ENCODE data around the gene PRTN3. TPM values are rescaled to one million over a fixed set of nuclear protein-coding genes. Genes with fewer than 3 reads are reported as not detected.

Gene PRTN3
- total and polyA plus RNA-seq, 7 experiments from 2014 or later = 2.7 TPM; not detected in 6

DNA sequence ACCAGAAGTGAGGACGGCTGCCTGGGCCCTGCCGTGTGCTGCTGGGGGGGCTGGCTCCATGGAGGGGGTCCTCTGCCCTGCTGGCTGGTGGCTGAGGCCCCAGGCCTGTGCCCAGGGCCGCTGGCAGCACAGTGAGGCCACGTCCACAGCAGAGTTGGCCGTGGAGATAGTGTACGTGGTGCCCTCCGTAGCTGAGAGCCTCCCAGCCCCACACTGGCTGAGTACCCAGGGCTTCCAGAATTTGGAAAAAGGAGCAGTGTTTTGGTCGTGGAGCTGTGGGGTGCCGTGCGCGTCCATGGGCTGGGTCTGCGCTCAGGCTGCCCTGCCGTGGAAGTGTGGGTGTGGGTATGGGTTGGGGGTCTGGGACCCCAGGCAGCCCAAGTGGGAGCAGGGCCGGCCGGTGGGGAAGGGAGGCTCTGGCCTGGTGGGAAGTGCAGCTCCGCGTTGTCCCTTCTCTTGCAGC lies 37.7 kb upstream of the PRTN3 start:
- H3K4me3 Mint-ChIP-seq = peak overlapping the region in 1 of 10 donors; percentile 47
- H3K9me3 Mint-ChIP-seq = peaks cover 0 to 3% (median 0%) of the 10 kb centered on the region in 11 donors
- no peaks in the 10 kb centered on the region for H3K27me3 ChIP-seq (ENCODE audit: control insufficient read depth in 2 of 2, insufficient read depth in 2 of 2, low read length in 2 of 2)
- H3K36me3 ChIP-seq (ENCODE audit: control insufficient read depth in 2 of 3, insufficient read depth in 3 of 3, low read length in 3 of 3) = peaks cover 15 to 71% (median 29%) of the 10 kb centered on the region in 3 experiments
- CTCF ChIA-PET = no interaction called here
- no peak overlapping the region for H3K27ac ChIP-seq (ENCODE audit: low read depth, low read length)
- peaks cover 0 to 33% (median 10%) of the 10 kb centered on the region in 5 donors for H3K36me3 Mint-ChIP-seq
- H3K27me3 Mint-ChIP-seq = no peaks in the 10 kb centered on the region
- intact Hi-C loops (cut with micrococcal nuclease) = no loop called here
- peaks cover 38 to 58% (median 48%) of the 10 kb centered on the region in 7 donors for H3K4me1 Mint-ChIP-seq
- H3K27ac Mint-ChIP-seq = peak overlapping the region in 2 of 9 donors; percentile 77 to 82
- ATAC-seq = no peak
- peaks cover 38 to 41% of the 10 kb centered on the region in 2 donors for H3K4me1 ChIP-seq (ENCODE audit: control insufficient read depth in 2 of 2, insufficient read depth in 2 of 2, low read length in 2 of 2)
- no peak for DNase-seq
- no peaks in the 10 kb centered on the region for H3K9me3 ChIP-seq (ENCODE audit: control insufficient read depth in 2 of 3, low read length in 3 of 3)
- no peak overlapping the region for H3K4me3 ChIP-seq (ENCODE audit: low read length)
- POLR2A ChIA-PET = no interaction called here

DNA sequence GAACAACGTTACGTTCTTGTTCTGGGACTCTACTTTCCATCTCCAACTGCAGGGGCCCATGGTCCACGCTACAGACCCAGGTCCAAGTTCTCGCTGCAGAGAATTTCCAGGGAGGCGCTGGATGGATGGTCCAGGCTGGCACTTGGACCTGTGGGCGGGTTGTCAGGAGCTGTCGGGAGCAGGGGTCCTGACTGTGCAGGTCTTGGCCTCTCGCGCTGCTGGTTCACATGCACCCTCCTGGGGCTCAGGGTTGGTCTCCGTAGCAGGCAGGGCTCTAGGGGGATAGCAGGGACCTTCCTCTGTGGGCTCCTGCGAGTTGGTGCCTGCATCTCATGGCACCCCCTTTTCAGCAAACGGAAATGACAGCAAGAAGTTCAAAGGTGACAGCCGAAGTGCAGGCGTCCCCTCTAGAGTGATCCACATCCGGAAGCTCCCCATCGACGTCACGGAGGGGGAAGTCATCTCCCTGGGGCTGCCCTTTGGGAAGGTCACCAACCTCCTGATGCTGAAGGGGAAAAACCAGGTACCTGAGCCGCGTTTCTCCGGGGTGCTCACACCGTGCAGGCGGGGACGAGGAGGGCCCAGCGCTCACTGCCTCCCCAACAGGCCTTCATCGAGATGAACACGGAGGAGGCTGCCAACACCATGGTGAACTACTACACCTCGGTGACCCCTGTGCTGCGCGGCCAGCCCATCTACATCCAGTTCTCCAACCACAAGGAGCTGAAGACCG lies 36.9 kb upstream of the PRTN3 start:
- Mint-ChIP-seq H3K27ac (peak overlapping the region in 2 of 9 donors; percentile 51 to 82), H3K4me3 (peak overlapping the region in 2 of 10 donors; percentile 7 to 47), H3K9me3 (peaks cover 0 to 1% (median 0%) of the 10 kb centered on the region in 11 donors), H3K36me3 (peaks cover 0 to 30% (median 10%) of the 10 kb centered on the region in 5 donors), H3K27me3 (no peaks in the 10 kb centered on the region), H3K4me1 (peaks cover 36 to 57% (median 48%) of the 10 kb centered on the region in 7 donors)
- peaks cover 36 to 41% of the 10 kb centered on the region in 2 donors for H3K4me1 ChIP-seq (ENCODE audit: control insufficient read depth in 2 of 2, insufficient read depth in 2 of 2, low read length in 2 of 2)
- DNase-seq (no peak), ATAC-seq (no peak)
- H3K9me3 ChIP-seq (ENCODE audit: control insufficient read depth in 2 of 3, low read length in 3 of 3) = no peaks in the 10 kb centered on the region
- H3K27ac ChIP-seq (ENCODE audit: low read depth, low read length) = no peak overlapping the region
- intact Hi-C loops (cut with micrococcal nuclease) = no loop called here
- H3K4me3 ChIP-seq (ENCODE audit: low read length) = no peak overlapping the region
- POLR2A ChIA-PET = no interaction called here
- H3K27me3 ChIP-seq (ENCODE audit: control insufficient read depth in 2 of 2, insufficient read depth in 2 of 2, low read length in 2 of 2) = no peaks in the 10 kb centered on the region
- CTCF ChIA-PET = no interaction called here
- peaks cover 15 to 75% (median 29%) of the 10 kb centered on the region in 3 experiments for H3K36me3 ChIP-seq (ENCODE audit: control insufficient read depth in 2 of 3, insufficient read depth in 3 of 3, low read length in 3 of 3)

DNA sequence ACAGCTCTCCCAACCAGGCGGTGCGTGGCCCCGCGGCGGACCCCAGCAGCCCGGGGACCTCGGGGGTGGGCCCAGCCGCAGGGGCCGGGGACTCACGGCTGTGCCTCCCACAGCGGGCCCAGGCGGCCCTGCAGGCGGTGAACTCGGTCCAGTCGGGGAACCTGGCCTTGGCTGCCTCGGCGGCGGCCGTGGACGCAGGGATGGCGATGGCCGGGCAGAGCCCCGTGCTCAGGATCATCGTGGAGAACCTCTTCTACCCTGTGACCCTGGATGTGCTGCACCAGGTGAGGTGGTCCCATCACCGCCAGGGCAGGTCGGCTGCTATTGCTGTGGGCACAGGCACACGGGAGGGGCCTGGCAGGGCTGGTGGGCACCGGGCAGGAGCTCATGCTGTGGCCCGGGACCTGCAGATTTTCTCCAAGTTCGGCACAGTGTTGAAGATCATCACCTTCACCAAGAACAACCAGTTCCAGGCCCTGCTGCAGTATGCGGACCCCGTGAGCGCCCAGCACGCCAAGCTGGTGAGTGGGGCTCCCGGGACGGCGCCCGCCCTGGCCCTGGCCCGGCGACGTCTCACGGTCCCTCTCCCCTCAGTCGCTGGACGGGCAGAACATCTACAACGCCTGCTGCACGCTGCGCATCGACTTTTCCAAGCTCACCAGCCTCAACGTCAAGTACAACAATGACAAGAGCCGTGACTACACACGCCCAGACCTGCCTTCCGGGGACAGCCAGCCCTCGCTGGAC lies 36.2 kb upstream of the PRTN3 start:
- Mint-ChIP-seq H3K27me3 (no peaks in the 10 kb centered on the region), H3K9me3 (peaks cover 0 to 1% (median 0%) of the 10 kb centered on the region in 11 donors), H3K27ac (peak overlapping the region in 1 of 9 donors; percentile 70), H3K4me3 (peak overlapping the region in 1 of 10 donors; percentile 12), H3K4me1 (peaks cover 29 to 50% (median 41%) of the 10 kb centered on the region in 7 donors), H3K36me3 (peaks cover 0 to 24% (median 10%) of the 10 kb centered on the region in 5 donors)
- intact Hi-C loops (cut with micrococcal nuclease) = no loop called here
- no peak for ATAC-seq
- Histone ChIP-seq H3K9me3 (ENCODE audit: control insufficient read depth in 2 of 3, low read length in 3 of 3) (no peaks in the 10 kb centered on the region), H3K27ac (ENCODE audit: low read depth, low read length) (no peak overlapping the region), H3K4me3 (ENCODE audit: low read length) (no peak overlapping the region), H3K27me3 (ENCODE audit: control insufficient read depth in 2 of 2, insufficient read depth in 2 of 2, low read length in 2 of 2) (no peaks in the 10 kb centered on the region), H3K4me1 (ENCODE audit: control insufficient read depth in 2 of 2, insufficient read depth in 2 of 2, low read length in 2 of 2) (peaks cover 28 to 36% of the 10 kb centered on the region in 2 donors), H3K36me3 (ENCODE audit: control insufficient read depth in 2 of 3, insufficient read depth in 3 of 3, low read length in 3 of 3) (peaks cover 16 to 81% (median 29%) of the 10 kb centered on the region in 3 experiments)
- ChIA-PET POLR2A (no interaction called here), CTCF (no interaction called here)
- no peak for DNase-seq

DNA sequence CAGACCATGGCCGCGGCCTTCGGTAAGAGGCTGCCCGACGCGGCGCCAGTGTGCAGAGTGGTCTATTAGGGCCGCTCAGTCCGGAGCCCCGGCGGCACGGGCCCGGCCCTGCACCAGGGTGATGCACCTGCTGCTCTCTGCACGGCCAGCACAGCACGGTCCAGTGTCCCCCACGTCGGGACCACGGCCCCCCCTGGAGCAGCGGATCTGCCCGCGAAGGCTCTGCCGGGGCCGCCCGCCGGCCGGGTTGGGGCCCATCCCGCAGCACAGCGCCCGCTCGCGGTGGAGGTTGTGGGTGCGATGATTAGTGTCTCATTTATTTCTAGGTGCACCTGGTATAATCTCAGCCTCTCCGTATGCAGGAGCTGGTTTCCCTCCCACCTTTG lies 35.6 kb upstream of the PRTN3 start:
- peaks cover 22 to 87% (median 29%) of the 10 kb centered on the region in 3 experiments for H3K36me3 ChIP-seq (ENCODE audit: control insufficient read depth in 2 of 3, insufficient read depth in 3 of 3, low read length in 3 of 3)
- H3K9me3 ChIP-seq (ENCODE audit: control insufficient read depth in 2 of 3, low read length in 3 of 3) = no peaks in the 10 kb centered on the region
- peak overlapping the region in 1 of 9 donors; percentile 70 for H3K27ac Mint-ChIP-seq
- no peaks in the 10 kb centered on the region for H3K27me3 ChIP-seq (ENCODE audit: control insufficient read depth in 2 of 2, insufficient read depth in 2 of 2, low read length in 2 of 2)
- H3K4me3 Mint-ChIP-seq = no peak overlapping the region
- H3K27ac ChIP-seq (ENCODE audit: low read depth, low read length) = no peak overlapping the region
- no peak for DNase-seq
- POLR2A ChIA-PET = no interaction called here
- H3K4me3 ChIP-seq (ENCODE audit: low read length) = no peak overlapping the region
- ATAC-seq = no peak
- no peaks in the 10 kb centered on the region for H3K27me3 Mint-ChIP-seq
- H3K36me3 Mint-ChIP-seq = peaks cover 0 to 22% (median 10%) of the 10 kb centered on the region in 5 donors
- H3K4me1 Mint-ChIP-seq = peaks cover 23 to 44% (median 36%) of the 10 kb centered on the region in 7 donors
- H3K9me3 Mint-ChIP-seq = peaks cover 0 to under 1% (median 0%) of the 10 kb centered on the region in 11 donors
- intact Hi-C loops (cut with micrococcal nuclease) = no loop called here
- CTCF ChIA-PET = no interaction called here
- H3K4me1 ChIP-seq (ENCODE audit: control insufficient read depth in 2 of 2, insufficient read depth in 2 of 2, low read length in 2 of 2) = peaks cover 26 to 32% of the 10 kb centered on the region in 2 donors

DNA sequence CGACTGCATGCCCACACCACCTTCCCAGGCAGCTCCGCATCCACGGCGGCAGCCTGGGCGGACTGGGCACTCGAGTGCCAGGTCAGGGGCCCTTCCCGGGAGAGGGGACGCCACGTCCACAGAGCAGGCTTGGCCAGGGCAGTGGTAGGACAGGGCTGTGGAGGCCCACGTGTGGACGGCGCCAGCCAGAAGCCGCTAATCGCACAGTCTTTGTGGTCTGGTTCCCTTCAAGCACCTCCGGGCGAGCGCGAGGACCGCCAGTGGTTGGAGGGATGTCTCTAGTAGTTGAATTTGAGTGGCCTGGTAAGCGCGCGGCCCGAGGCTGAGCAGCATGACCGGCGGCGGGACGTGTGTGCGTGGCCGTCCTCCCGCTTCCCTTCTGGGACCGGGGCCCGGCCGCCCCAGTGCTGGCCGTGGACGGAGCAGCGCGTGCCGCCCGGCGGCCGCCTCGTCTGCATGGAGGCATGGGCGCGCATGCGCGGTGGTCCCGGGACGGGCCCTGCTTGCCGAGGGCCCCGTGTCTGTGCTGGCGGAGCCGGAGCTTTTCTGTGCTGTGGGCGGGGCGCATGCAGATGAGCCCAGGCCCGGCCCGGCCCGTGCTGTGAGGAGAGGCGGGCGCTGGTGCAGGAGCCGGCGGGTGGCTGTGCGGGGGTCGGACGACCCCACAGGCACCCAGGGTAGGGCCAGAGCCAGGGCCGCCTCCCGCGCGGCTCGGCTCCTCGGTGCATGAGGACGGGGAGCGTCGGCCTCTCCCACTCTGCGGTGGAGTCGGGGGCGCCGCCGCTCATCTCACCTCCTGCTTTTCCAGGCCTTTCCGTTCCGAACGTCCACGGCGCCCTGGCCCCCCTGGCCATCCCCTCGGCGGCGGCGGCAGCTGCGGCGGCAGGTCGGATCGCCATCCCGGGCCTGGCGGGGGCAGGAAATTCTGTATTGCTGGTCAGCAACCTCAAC lies 34.9 kb upstream of the PRTN3 start:
- Histone ChIP-seq H3K4me3 (ENCODE audit: low read length) (no peak overlapping the region), H3K27ac (ENCODE audit: low read depth, low read length) (no peak overlapping the region), H3K9me3 (ENCODE audit: control insufficient read depth in 2 of 3, low read length in 3 of 3) (no peaks in the 10 kb centered on the region), H3K4me1 (ENCODE audit: control insufficient read depth in 2 of 2, insufficient read depth in 2 of 2, low read length in 2 of 2) (peaks cover 20 to 26% of the 10 kb centered on the region in 2 donors), H3K27me3 (ENCODE audit: control insufficient read depth in 2 of 2, insufficient read depth in 2 of 2, low read length in 2 of 2) (no peaks in the 10 kb centered on the region), H3K36me3 (ENCODE audit: control insufficient read depth in 2 of 3, insufficient read depth in 3 of 3, low read length in 3 of 3) (peaks cover 25 to 91% (median 29%) of the 10 kb centered on the region in 3 experiments)
- Mint-ChIP-seq H3K4me3 (no peak overlapping the region), H3K9me3 (no peaks in the 10 kb centered on the region), H3K4me1 (peaks cover 19 to 38% (median 30%) of the 10 kb centered on the region in 7 donors), H3K27ac (no peak overlapping the region), H3K27me3 (no peaks in the 10 kb centered on the region), H3K36me3 (peaks cover 0 to 22% (median 10%) of the 10 kb centered on the region in 5 donors)
- ATAC-seq = peak; percentile 4
- no peak for DNase-seq
- ChIA-PET POLR2A (interaction anchor here (0.6 kb wide), 1 partner anchor 116 kb away, joined by 3 read pairs; no protein-coding TSS in a partner anchor), CTCF (no interaction called here)
- intact Hi-C loops (cut with micrococcal nuclease) = no loop called here

DNA sequence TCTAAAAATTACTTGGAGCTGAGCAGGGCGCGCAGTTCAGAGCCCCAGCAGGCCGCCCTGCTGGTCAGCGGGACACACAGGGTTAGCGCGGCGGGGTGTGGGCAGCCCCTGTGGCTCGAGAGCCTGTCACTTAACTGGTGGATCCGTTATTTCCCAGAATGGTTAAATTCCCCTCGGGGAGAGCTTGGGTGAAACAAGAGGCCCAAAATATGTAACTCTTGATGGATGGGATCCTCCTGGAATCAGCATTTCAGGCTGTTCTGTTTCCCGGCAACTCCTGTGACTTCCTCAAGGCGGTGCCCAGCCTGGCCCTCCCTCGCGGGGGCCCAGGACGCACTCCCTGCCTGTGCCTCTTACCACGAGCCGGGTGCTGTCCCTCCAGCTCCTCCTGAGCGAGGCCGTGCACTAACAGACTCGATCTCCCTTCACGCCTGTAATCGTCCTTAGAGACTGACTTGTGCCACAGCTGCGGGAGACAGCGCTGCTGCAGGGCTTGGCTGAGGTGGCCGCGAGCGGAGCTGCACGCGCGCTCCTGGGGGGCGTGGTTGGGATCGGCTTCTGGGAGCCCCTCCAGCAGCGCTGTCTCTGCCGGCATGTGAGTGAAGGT lies 33.9 kb upstream of the PRTN3 start:
- Mint-ChIP-seq H3K27ac (peak overlapping the region in 1 of 9 donors; percentile 22), H3K9me3 (peaks cover 0 to 4% (median 0%) of the 10 kb centered on the region in 11 donors), H3K4me3 (no peak overlapping the region), H3K4me1 (peaks cover 12 to 28% (median 21%) of the 10 kb centered on the region in 7 donors), H3K27me3 (no peaks in the 10 kb centered on the region), H3K36me3 (peaks cover 0 to 29% (median 15%) of the 10 kb centered on the region in 5 donors)
- Histone ChIP-seq H3K9me3 (ENCODE audit: control insufficient read depth in 2 of 3, low read length in 3 of 3) (no peaks in the 10 kb centered on the region), H3K4me3 (ENCODE audit: low read length) (no peak overlapping the region), H3K27me3 (ENCODE audit: control insufficient read depth in 2 of 2, insufficient read depth in 2 of 2, low read length in 2 of 2) (no peaks in the 10 kb centered on the region), H3K27ac (ENCODE audit: low read depth, low read length) (no peak overlapping the region), H3K36me3 (ENCODE audit: control insufficient read depth in 2 of 3, insufficient read depth in 3 of 3, low read length in 3 of 3) (peaks cover 25 to 97% (median 29%) of the 10 kb centered on the region in 3 experiments), H3K4me1 (ENCODE audit: control insufficient read depth in 2 of 2, insufficient read depth in 2 of 2, low read length in 2 of 2) (peaks cover 9 to 15% of the 10 kb centered on the region in 2 donors)
- no peak for DNase-seq
- no peak for ATAC-seq
- intact Hi-C loops (cut with micrococcal nuclease) = no loop called here
- ChIA-PET POLR2A (no interaction called here), CTCF (no interaction called here)

Measured in naive thymus-derived CD4-positive, alpha-beta T cell (primary cell).